Right atrium auricular region (tissue), 2 donors: ENCODE results near the gene PUS10. TPM values are rescaled to one million over a fixed set of nuclear protein-coding genes. Genes with fewer than 3 reads are reported as not detected.
A peak's percentile ranks its signal among the peaks of the same experiment; 100 is the strongest.

Source experiments
- DNase-seq: peaks from one replicate; pipeline ENCODE4 v3.0.0-alpha.2; 2019; ENCODE audit warnings: low spot score
- H3K27ac ChIP-seq, 2 donors: fragments of 200-600 bp; sonication (generic); 1 replicate in 1 of 2; 2 replicates in 1 of 2; pipeline ENCODE4 v1.5.1; 2016 to 2019
- H3K27me3 ChIP-seq, 2 donors: fragments of 200-600 bp; sonication (generic); one replicate each; pipeline versions ENCODE4 v1.5.1 to v1.6.0; 2017 to 2019
- H3K36me3 ChIP-seq: fragments of 200-600 bp; sonication (generic); one replicate; pipeline ENCODE4 v1.5.1; 2016
- H3K4me1 ChIP-seq, 2 donors: fragments of 200-600 bp; sonication (generic); one replicate each; pipeline versions ENCODE4 v1.5.1 to v1.6.0; 2017 to 2019
- H3K4me3 ChIP-seq, 2 donors: fragments of 200-600 bp; sonication (generic); 1 replicate in 1 of 2; 2 replicates in 1 of 2; pipeline ENCODE4 v1.5.1; 2017 to 2019; ENCODE audit warnings: mild to moderate bottlenecking in 1 of 2, moderate library complexity in 1 of 2
- H3K9me3 ChIP-seq, 2 donors: fragments of 200-600 bp; sonication (generic); one replicate each; pipeline ENCODE4 v1.5.1; 2019
- total RNA-seq, 2 donors: library from RNA; depleted of rRNA; stranded (reverse); fragments of >200 nt; gene quantifications; one replicate each; pipeline ENCODE4 v1.1.0, GENCODE V29; 2016
- TF ChIP-seq, protein P1 (sequence below), 2 donors: fragments of 200-600 bp; sonication (generic); IDR thresholded peaks; one replicate each; pipeline ENCODE4 v1.5.1; 2019; ENCODE audit warnings: antibody characterized with exemption in 2 of 2

PUS10 gene
- total RNA-seq, 2 donors from 2014 or later, result 1.8 to 4.6 TPM

DNA sequence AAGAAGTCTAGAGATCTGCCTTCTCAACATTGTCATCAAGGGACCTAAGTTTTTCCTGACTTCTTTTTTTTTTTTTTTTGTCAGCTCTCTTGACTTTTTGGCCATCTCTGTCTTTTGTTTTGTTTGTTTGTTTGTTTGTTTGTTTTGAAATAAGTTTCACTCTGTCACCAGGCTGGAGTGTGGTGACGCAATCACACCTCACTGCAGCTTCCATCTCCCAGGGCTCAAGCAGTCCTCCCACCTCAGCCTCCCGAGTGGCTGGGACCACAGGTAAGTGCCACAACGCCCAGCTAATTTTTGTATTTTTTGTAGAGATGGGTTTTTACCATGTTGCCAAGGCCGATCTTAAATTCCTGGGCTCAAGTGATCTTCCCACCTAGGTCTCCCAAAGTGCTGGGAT, 5.6 kb upstream of the PUS10 start:
- Histone ChIP-seq H3K9me3 (no peaks in the 10 kb centered on the region), H3K4me1 (peaks cover 0 to 11% of the 10 kb centered on the region in 2 donors), H3K36me3 (no peaks in the 10 kb centered on the region), H3K4me3 (no peak overlapping the region), H3K27me3 (no peaks in the 10 kb centered on the region), H3K27ac (no peak overlapping the region)
- no peak for DNase-seq
- TF ChIP-seq, protein P1, sequence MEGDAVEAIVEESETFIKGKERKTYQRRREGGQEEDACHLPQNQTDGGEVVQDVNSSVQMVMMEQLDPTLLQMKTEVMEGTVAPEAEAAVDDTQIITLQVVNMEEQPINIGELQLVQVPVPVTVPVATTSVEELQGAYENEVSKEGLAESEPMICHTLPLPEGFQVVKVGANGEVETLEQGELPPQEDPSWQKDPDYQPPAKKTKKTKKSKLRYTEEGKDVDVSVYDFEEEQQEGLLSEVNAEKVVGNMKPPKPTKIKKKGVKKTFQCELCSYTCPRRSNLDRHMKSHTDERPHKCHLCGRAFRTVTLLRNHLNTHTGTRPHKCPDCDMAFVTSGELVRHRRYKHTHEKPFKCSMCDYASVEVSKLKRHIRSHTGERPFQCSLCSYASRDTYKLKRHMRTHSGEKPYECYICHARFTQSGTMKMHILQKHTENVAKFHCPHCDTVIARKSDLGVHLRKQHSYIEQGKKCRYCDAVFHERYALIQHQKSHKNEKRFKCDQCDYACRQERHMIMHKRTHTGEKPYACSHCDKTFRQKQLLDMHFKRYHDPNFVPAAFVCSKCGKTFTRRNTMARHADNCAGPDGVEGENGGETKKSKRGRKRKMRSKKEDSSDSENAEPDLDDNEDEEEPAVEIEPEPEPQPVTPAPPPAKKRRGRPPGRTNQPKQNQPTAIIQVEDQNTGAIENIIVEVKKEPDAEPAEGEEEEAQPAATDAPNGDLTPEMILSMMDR (IDR thresholded peaks at IDR 0.05), result no peak

DNA sequence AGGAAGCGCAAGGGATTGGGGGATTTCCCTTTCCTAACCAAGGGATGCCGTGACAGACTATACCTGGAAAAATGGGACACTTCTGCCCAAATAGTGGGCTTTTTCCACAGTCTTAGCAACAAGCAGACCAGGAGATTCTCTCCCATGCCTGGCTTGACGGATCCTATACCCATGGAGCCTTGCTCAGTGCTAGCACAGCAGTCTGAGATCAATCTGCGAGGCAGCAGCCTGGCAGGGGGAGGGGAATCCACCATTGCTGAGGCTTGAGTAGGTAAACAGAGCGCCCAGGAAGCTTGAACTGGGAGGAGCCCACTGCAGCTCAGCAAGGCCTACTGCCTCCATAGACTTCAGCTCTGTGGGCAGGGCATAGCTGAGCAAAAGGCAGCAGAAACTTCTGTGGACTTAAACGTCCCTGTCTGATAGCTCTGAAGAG, 3.2 kb upstream of the PUS10 start:
- TF ChIP-seq, protein P1 (IDR thresholded peaks at IDR 0.05), result no peak
- no peaks in the 10 kb centered on the region for H3K36me3 ChIP-seq
- DNase-seq, result no peak
- peaks cover 0 to 21% of the 10 kb centered on the region in 2 donors for H3K4me1 ChIP-seq
- H3K9me3 ChIP-seq, result no peaks in the 10 kb centered on the region
- H3K27me3 ChIP-seq, result no peaks in the 10 kb centered on the region
- H3K27ac ChIP-seq, result no peak overlapping the region
- no peak overlapping the region for H3K4me3 ChIP-seq

DNA sequence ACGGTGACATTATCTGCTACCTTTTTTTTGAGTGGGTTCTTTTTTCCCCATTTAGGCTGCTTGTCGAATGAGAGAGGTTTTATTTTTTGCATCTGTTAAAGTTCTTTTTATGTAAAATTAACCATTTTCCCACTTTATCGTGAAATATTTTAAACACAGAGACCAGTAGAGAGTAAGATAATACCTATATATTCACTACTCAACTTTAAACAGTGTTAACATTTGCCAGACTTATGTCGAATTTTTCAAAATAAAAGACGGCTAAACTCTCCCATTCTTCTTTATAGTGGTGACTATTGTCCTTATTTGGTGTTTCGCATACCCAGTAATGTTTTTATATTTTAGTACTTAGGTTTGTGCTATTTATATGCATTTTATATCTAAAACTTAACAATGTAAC, 743 bp upstream of the PUS10 start:
- Histone ChIP-seq H3K27ac (peak overlapping the region in 1 of 2 donors; percentile 89), H3K36me3 (no peaks in the 10 kb centered on the region), H3K4me1 (peaks cover 0 to 25% of the 10 kb centered on the region in 2 donors), H3K9me3 (no peaks in the 10 kb centered on the region), H3K4me3 (peak overlapping the region; percentile 89 to 90), H3K27me3 (no peaks in the 10 kb centered on the region)
- no peak for DNase-seq
- TF ChIP-seq, protein P1 (IDR thresholded peaks at IDR 0.05), result no peak

DNA sequence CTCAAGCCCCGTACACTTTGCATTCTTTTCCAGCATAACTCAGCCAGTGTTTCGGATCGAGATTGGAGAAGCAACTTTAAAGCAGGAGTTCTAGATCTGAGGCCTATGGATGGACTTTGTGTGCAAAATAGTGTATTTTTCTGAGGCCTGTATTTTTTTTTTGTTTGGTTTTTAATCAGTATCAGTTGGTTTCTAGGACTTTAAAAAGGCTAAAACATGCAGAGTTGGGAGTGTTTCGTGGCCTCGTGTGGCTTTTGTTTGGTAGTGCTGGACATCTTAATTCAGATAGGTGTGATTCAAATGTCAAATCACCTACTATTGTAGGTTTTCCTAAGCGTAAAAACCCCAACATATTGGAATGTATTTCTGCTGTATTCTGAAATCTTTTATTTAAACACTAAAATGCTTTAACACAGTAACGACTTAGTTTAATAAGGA, 282 bp upstream of the PUS10 start:
- no peaks in the 10 kb centered on the region for H3K27me3 ChIP-seq
- H3K27ac ChIP-seq, result peak overlapping the region; percentile 89 to 93
- no peaks in the 10 kb centered on the region for H3K36me3 ChIP-seq
- TF ChIP-seq, protein P1 (IDR thresholded peaks at IDR 0.05), result no peak
- no peaks in the 10 kb centered on the region for H3K9me3 ChIP-seq
- H3K4me1 ChIP-seq, result peaks cover 0 to 25% of the 10 kb centered on the region in 2 donors
- no peak for DNase-seq
- H3K4me3 ChIP-seq, result peak overlapping the region; percentile 89 to 90

DNA sequence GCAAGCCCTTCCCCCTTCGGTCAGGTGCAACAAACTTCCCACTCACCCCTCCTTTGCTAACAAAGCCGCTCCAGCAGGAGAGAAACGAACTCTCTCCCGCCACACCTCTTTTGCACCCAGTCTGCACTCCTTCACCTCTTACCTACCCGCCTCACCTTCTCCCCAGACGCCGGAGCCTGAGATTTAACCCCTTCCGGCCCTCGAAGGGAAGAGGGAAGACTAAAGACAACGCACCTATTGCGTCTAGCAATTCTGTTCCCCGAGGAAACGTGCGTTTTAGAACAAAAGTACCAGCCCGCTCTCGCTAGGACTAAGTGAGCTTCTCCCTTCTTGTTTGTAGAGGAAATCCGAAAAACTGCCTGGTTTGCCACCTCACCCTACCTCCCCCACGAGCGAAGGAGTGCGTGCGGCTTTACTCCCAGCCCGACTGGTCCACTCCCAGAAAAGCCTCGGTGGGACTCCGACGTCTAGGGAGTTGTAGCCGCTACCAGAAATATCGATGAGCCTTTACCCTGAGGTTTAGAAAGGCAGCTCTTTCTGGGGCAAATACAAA, 976 bp downstream of the PUS10 start:
- peaks cover 0 to 25% of the 10 kb centered on the region in 2 donors for H3K4me1 ChIP-seq
- TF ChIP-seq, protein P1 (IDR thresholded peaks at IDR 0.05), result no peak
- H3K27me3 ChIP-seq, result no peaks in the 10 kb centered on the region
- peak; percentile 79 for DNase-seq
- H3K36me3 ChIP-seq, result no peaks in the 10 kb centered on the region
- no peaks in the 10 kb centered on the region for H3K9me3 ChIP-seq
- H3K4me3 ChIP-seq, result peak overlapping the region; percentile 89 to 90
- H3K27ac ChIP-seq, result peak overlapping the region; percentile 89 to 93
